GM21360 (cell line): ENCODE results near the gene DYNC2I2.
"Not testable (repeated sequence)": the region's sequence is repeated elsewhere in the genome, so short reads cannot be mapped to it uniquely, and the experiment has no call there.

Experiments
- ATAC-seq: cut with Tn5 transposase; IDR thresholded peaks from one replicate; pipeline ENCODE4 v1.9.1; 2021; ENCODE audit warnings: mild to moderate bottlenecking, moderate library complexity; ENCODE audit not compliant: unreplicated experiment

DYNC2I2 gene

GRCh38 chr9:128619779-128620178 lies 36.9 kb downstream of the DYNC2I2 start:
- no peak for ATAC-seq

- ATAC-seq, result no peak
These were observed 37.5 kb downstream of the DYNC2I2 start for GRCh38 chr9:128619127-128619526.

GRCh38 chr9:128617943-128618342 lies 38.7 kb downstream of the DYNC2I2 start:
- no peak for ATAC-seq

- no peak for ATAC-seq
These were observed 41.1 kb downstream of the DYNC2I2 start for GRCh38 chr9:128615571-128615970.

GRCh38 chr9:128614728-128615127 lies 41.9 kb downstream of the DYNC2I2 start:
- no peak for ATAC-seq

GRCh38 chr9:128611600-128612394 lies 44.9 kb downstream of the DYNC2I2 start:
- ATAC-seq, result no peak

GRCh38 chr9:128610897-128611296 lies 45.8 kb downstream of the DYNC2I2 start:
- ATAC-seq, result no peak

- ATAC-seq, result no peak
These were observed 48.9 kb downstream of the DYNC2I2 start for GRCh38 chr9:128607642-128608350.

- ATAC-seq, result no peak
These were observed 53.0 kb downstream of the DYNC2I2 start for GRCh38 chr9:128603697-128604096.

GRCh38 chr9:128600099-128600498 lies 56.5 kb downstream of the DYNC2I2 start:
- no peak for ATAC-seq

GRCh38 chr9:128595471-128595870 lies 61.2 kb downstream of the DYNC2I2 start:
- no peak for ATAC-seq

GRCh38 chr9:128593856-128594255 lies 62.8 kb downstream of the DYNC2I2 start:
- no peak for ATAC-seq

GRCh38 chr9:128593039-128593438 lies 63.6 kb downstream of the DYNC2I2 start:
- ATAC-seq, result no peak

GRCh38 chr9:128588581-128589233 lies 67.9 kb downstream of the DYNC2I2 start:
- ATAC-seq, result no peak

- ATAC-seq, result no peak
These were observed 69.2 kb downstream of the DYNC2I2 start for GRCh38 chr9:128587453-128587852.

- not testable (repeated sequence) for ATAC-seq
These were observed 69.7 kb downstream of the DYNC2I2 start for GRCh38 chr9:128586934-128587333.

GRCh38 chr9:128585155-128585554 lies 71.5 kb downstream of the DYNC2I2 start:
- not testable (repeated sequence) for ATAC-seq
